Mucosa of gallbladder (tissue), 1 donor: ENCODE results near the gene ROPN1B. TPM values are rescaled to one million over a fixed set of nuclear protein-coding genes. Genes with fewer than 3 reads are reported as not detected.

Source experiments
- DNase-seq: peaks from one replicate; pipeline ENCODE4 v3.0.0-alpha.2; 2020; ENCODE audit warnings: low spot score
- total RNA-seq: library from RNA; stranded (reverse); gene quantifications from one replicate; pipeline ENCODE4 v1.2.1, GENCODE V29; 2021
- donor health status: DM: no; HTN: no; CAD: no.

Gene ROPN1B
- total RNA-seq, 1 donor from 2014 or later = not detected

GRCh38 chr3:126026761-126027160 lies 57.8 kb downstream of the ROPN1B start:
- no peak for DNase-seq

- DNase-seq = no peak
Observed at GRCh38 chr3:126028096-126028495, 59.1 kb downstream of the ROPN1B start.

- DNase-seq = no peak
Observed at GRCh38 chr3:126029241-126029640, 60.3 kb downstream of the ROPN1B start.

- DNase-seq = no peak
Observed at GRCh38 chr3:126030455-126030854, 61.5 kb downstream of the ROPN1B start.

GRCh38 chr3:126031981-126032471 lies 63.0 kb downstream of the ROPN1B start:
- DNase-seq = peak; percentile 3

Other genes with a start within 250 kb of the ROPN1B start
- 95.5 TPM for gene SLC41A3, start 114.9 kb downstream of the ROPN1B start, total RNA-seq
- gene ALDH1L1, start 211.4 kb downstream of the ROPN1B start, total RNA-seq = 9.0 TPM